HEK293 (cell line): ENCODE measurements around the gene PEX14.
A peak's percentile ranks its signal among the peaks of the same experiment; 100 is the strongest.

Experiments used
- CTCF ChIA-PET: fragments of 350-600 bp; formaldehyde crosslinking; extraction: SDS; loops from one replicate; lab custom pipeline; 2021; ENCODE audit warnings: antibody characterized with exemption; lab: Yijun Ruan, JAX
- POLR2A ChIA-PET: fragments of 300-600 bp; formaldehyde crosslinking; extraction: SDS; loops from one replicate; lab custom pipeline; 2020; ENCODE audit warnings: antibody characterized with exemption, inconsistent platforms; lab: Yijun Ruan, JAX
- H3K27ac ChIP-seq: fragments of 200-500 bp; sonication (Bioruptor generic); 2 replicates; pipeline ENCODE4 v1.5.1; 2014; ENCODE audit warnings: low read depth, low read length, control low read depth, inconsistent platforms; ENCODE audit errors: extremely low read depth
- H3K36me3 ChIP-seq, 2 experiments: fragments of 200-500 bp in 1 of 2; sonication (Bioruptor generic) in 1 of 2; 1 replicate in 1 of 2; 2 replicates in 1 of 2; pipeline ENCODE4 v1.5.1; 2014 to 2017; ENCODE audit warnings: inconsistent platforms in 2 of 2, low read length in 2 of 2; ENCODE audit not compliant: control insufficient read depth in 2 of 2, insufficient read depth in 1 of 2
- H3K4me1 ChIP-seq: fragments of 200-500 bp; sonication (Bioruptor generic); 2 replicates; pipeline ENCODE4 v1.5.1; 2014; ENCODE audit warnings: mild to moderate bottlenecking, low read length, inconsistent platforms; ENCODE audit not compliant: control insufficient read depth, insufficient read depth
- H3K4me3 ChIP-seq: 2 replicates; pipeline ENCODE4 v1.5.1; 2011; ENCODE audit warnings: low read depth, mild to moderate bottlenecking, control low read depth, low read length, moderate library complexity
- H3K9me3 ChIP-seq: fragments of 200-500 bp; sonication (Bioruptor generic); 2 replicates; pipeline ENCODE4 v1.5.1; 2014; ENCODE audit warnings: low read depth, low read length, inconsistent platforms; ENCODE audit not compliant: control insufficient read depth, insufficient read depth
- EGR2 ChIP-seq: fragments of 450-650 bp; formaldehyde crosslinking; IDR thresholded peaks from 2 replicates; pipeline ENCODE4 v1.5.1; 2016; ENCODE audit warnings: low read depth, missing biosample characterization, missing genetic modification characterization
- HOXD13 ChIP-seq: sonication (generic); formaldehyde crosslinking; IDR thresholded peaks from 2 replicates; pipeline ENCODE4 v1.8.0; 2022; ENCODE audit warnings: missing genetic modification reagents, borderline replicate concordance
- KLF1 ChIP-seq: fragments of 450-650 bp; formaldehyde crosslinking; IDR thresholded peaks from 2 replicates; pipeline ENCODE4 v1.5.1; 2016; ENCODE audit warnings: missing biosample characterization, missing genetic modification characterization
- KLF17 ChIP-seq: fragments of 450-650 bp; formaldehyde crosslinking; IDR thresholded peaks from 2 replicates; pipeline ENCODE4 v1.5.1; 2016; ENCODE audit warnings: missing biosample characterization, missing genetic modification characterization
- MEIS1 ChIP-seq: sonication (generic); formaldehyde crosslinking; IDR thresholded peaks from 2 replicates; pipeline ENCODE4 v1.8.1; 2022; ENCODE audit warnings: missing genetic modification reagents, mild to moderate bottlenecking, borderline replicate concordance
- SETDB1 ChIP-seq: IDR thresholded peaks from one replicate; pipeline ENCODE4 v1.6.1; 2017; ENCODE audit warnings: mild to moderate bottlenecking, low read length, moderate library complexity, mixed read lengths; ENCODE audit not compliant: insufficient read length
- SP2 ChIP-seq: fragments of 450-650 bp; formaldehyde crosslinking; IDR thresholded peaks from 2 replicates; pipeline ENCODE4 v1.5.1; 2016; ENCODE audit warnings: missing biosample characterization, missing genetic modification characterization
- ZBTB17 ChIP-seq: fragments of 450-650 bp; formaldehyde crosslinking; IDR thresholded peaks from 2 replicates; pipeline ENCODE4 v1.5.1; 2016; ENCODE audit warnings: missing biosample characterization, missing genetic modification characterization
- ZBTB48 ChIP-seq: fragments of 450-650 bp; formaldehyde crosslinking; IDR thresholded peaks from 2 replicates; pipeline ENCODE4 v1.5.1; 2016; ENCODE audit warnings: missing biosample characterization, missing genetic modification characterization
- ZEB2 ChIP-seq: fragments of 450-650 bp; formaldehyde crosslinking; IDR thresholded peaks from 2 replicates; pipeline ENCODE4 v1.5.1; 2016; ENCODE audit warnings: missing biosample characterization, missing genetic modification characterization
- ZFHX2 ChIP-seq: fragments of 450-650 bp; formaldehyde crosslinking; conservative IDR thresholded peaks from 2 replicates; pipeline ENCODE4 v1.5.1; 2016; ENCODE audit warnings: missing biosample characterization, missing genetic modification characterization
- ZFP69B ChIP-seq: fragments of 450-650 bp; formaldehyde crosslinking; IDR thresholded peaks from 2 replicates; pipeline ENCODE4 v1.5.1; 2016; ENCODE audit warnings: missing biosample characterization, missing genetic modification characterization
- ZNF114 ChIP-seq: fragments of 450-650 bp; formaldehyde crosslinking; IDR thresholded peaks from 2 replicates; pipeline ENCODE4 v1.5.0; 2017; ENCODE audit warnings: missing biosample characterization, missing genetic modification characterization
- ZNF132 ChIP-seq: fragments of 450-650 bp; formaldehyde crosslinking; IDR thresholded peaks from 2 replicates; pipeline ENCODE4 v1.5.1; 2017; ENCODE audit warnings: missing biosample characterization, missing genetic modification characterization, borderline replicate concordance
- ZNF146 ChIP-seq: fragments of 450-650 bp; formaldehyde crosslinking; IDR thresholded peaks from 2 replicates; pipeline ENCODE4 v1.5.1; 2016; ENCODE audit warnings: missing biosample characterization, missing genetic modification characterization
- ZNF169 ChIP-seq: fragments of 450-650 bp; formaldehyde crosslinking; IDR thresholded peaks from 2 replicates; pipeline ENCODE4 v1.5.1; 2016; ENCODE audit warnings: missing biosample characterization, missing genetic modification characterization
- ZNF184 ChIP-seq: fragments of 450-650 bp; IDR thresholded peaks from 2 replicates; pipeline ENCODE4 v1.5.1; 2018; ENCODE audit warnings: missing biosample characterization, mild to moderate bottlenecking, missing genetic modification characterization
- ZNF19 ChIP-seq: fragments of 450-650 bp; formaldehyde crosslinking; IDR thresholded peaks from 2 replicates; pipeline ENCODE4; 2016; ENCODE audit warnings: missing biosample characterization, missing genetic modification characterization, low read depth
- ZNF202 ChIP-seq: fragments of 450-650 bp; formaldehyde crosslinking; IDR thresholded peaks from 2 replicates; pipeline ENCODE4 v1.5.1; 2016; ENCODE audit warnings: missing biosample characterization, missing genetic modification characterization, borderline replicate concordance
- ZNF214 ChIP-seq: fragments of 450-650 bp; formaldehyde crosslinking; IDR thresholded peaks from 2 replicates; pipeline ENCODE4 v1.5.1; 2017; ENCODE audit warnings: missing biosample characterization, mild to moderate bottlenecking, missing genetic modification characterization, borderline replicate concordance
- ZNF311 ChIP-seq: fragments of 450-650 bp; formaldehyde crosslinking; IDR thresholded peaks from 2 replicates; pipeline ENCODE4 v1.5.1; 2017; ENCODE audit warnings: missing biosample characterization, missing genetic modification characterization, borderline replicate concordance
- ZNF341 ChIP-seq: fragments of 450-650 bp; formaldehyde crosslinking; IDR thresholded peaks from 2 replicates; pipeline ENCODE4; 2016; ENCODE audit warnings: low read depth, missing biosample characterization, missing genetic modification characterization
- ZNF350 ChIP-seq: fragments of 450-650 bp; formaldehyde crosslinking; IDR thresholded peaks from 2 replicates; pipeline ENCODE4 v1.5.0; 2017; ENCODE audit warnings: missing biosample characterization, mild to moderate bottlenecking, missing genetic modification characterization
- ZNF37A ChIP-seq: fragments of 450-650 bp; IDR thresholded peaks from 2 replicates; pipeline ENCODE4 v1.5.1; 2018; ENCODE audit warnings: missing biosample characterization, missing genetic modification characterization
- ZNF391 ChIP-seq: fragments of 450-650 bp; formaldehyde crosslinking; IDR thresholded peaks from 2 replicates; pipeline ENCODE4 v1.5.1; 2016; ENCODE audit warnings: low read depth, missing biosample characterization, missing genetic modification characterization, borderline replicate concordance
- ZNF473 ChIP-seq: fragments of 450-650 bp; formaldehyde crosslinking; IDR thresholded peaks from 2 replicates; pipeline ENCODE4 v1.5.1; 2017; ENCODE audit warnings: missing biosample characterization, missing genetic modification characterization
- ZNF530 ChIP-seq: fragments of 450-650 bp; formaldehyde crosslinking; IDR thresholded peaks from 2 replicates; pipeline ENCODE4 v1.5.1; 2016; ENCODE audit warnings: low read depth, missing biosample characterization, missing genetic modification characterization
- ZNF558 ChIP-seq: fragments of 450-650 bp; formaldehyde crosslinking; IDR thresholded peaks from 2 replicates; pipeline ENCODE4 v1.5.1; 2016; ENCODE audit warnings: missing biosample characterization, missing genetic modification characterization
- ZNF585B ChIP-seq: fragments of 450-650 bp; formaldehyde crosslinking; IDR thresholded peaks from 2 replicates; pipeline ENCODE4 v1.5.1; 2016; ENCODE audit warnings: missing biosample characterization, missing genetic modification characterization
- ZNF664 ChIP-seq: fragments of 450-650 bp; formaldehyde crosslinking; IDR thresholded peaks from 2 replicates; pipeline ENCODE4 v1.5.1; 2016; ENCODE audit warnings: missing biosample characterization, missing genetic modification characterization
- ZNF768 ChIP-seq: fragments of 450-650 bp; formaldehyde crosslinking; IDR thresholded peaks from 2 replicates; pipeline ENCODE4 v1.5.1; 2018; ENCODE audit warnings: missing biosample characterization, mild to moderate bottlenecking, missing genetic modification characterization
- ZNF792 ChIP-seq: fragments of 450-650 bp; formaldehyde crosslinking; IDR thresholded peaks from 2 replicates; pipeline ENCODE4 v1.5.1; 2016; ENCODE audit warnings: missing biosample characterization, missing genetic modification characterization
- ZNF837 ChIP-seq: fragments of 450-650 bp; formaldehyde crosslinking; IDR thresholded peaks from 2 replicates; pipeline ENCODE4 v1.5.1; 2016; ENCODE audit warnings: missing biosample characterization, missing genetic modification characterization
- ZNF843 ChIP-seq: fragments of 450-650 bp; formaldehyde crosslinking; IDR thresholded peaks from 2 replicates; pipeline ENCODE4 v1.5.1; 2016; ENCODE audit warnings: missing biosample characterization, missing genetic modification characterization
- TF ChIP-seq, protein P1 (sequence below): fragments of 450-650 bp; formaldehyde crosslinking; IDR thresholded peaks from 2 replicates; pipeline ENCODE4 v1.5.1; 2017; ENCODE audit warnings: missing biosample characterization, mild to moderate bottlenecking, missing genetic modification characterization, moderate library complexity
- TF ChIP-seq, protein P2 (sequence below): fragments of 450-650 bp; formaldehyde crosslinking; IDR thresholded peaks from 2 replicates; pipeline ENCODE4 v1.5.1; 2017; ENCODE audit warnings: missing biosample characterization, missing genetic modification characterization

The PEX14 gene

GRCh38 chr1:10528066-10529014 is 53.6 kb downstream of the PEX14 start:
- POLR2A ChIA-PET = interaction anchor here (0.5 to 1.0 kb wide), 3 partner anchors 161 to 339 kb away, joined by 3 to 4 read pairs (median 3); no protein-coding TSS in a partner anchor
- CTCF ChIA-PET = interaction anchor here (0.6 to 2.7 kb wide), 13 partner anchors 8 to 791 kb away, joined by 3 to 22 read pairs (median 3); no protein-coding TSS in a partner anchor
- H3K36me3 ChIP-seq = no peaks in the 10 kb centered on the region
- H3K4me3 ChIP-seq = no peak overlapping the region
- no peaks in the 10 kb centered on the region for H3K9me3 ChIP-seq
- H3K4me1 ChIP-seq = no peaks in the 10 kb centered on the region
- H3K27ac ChIP-seq = no peak overlapping the region
- TF ChIP-seq EGR2 (tag by site-specific recombination) = no peak
- TF ChIP-seq SETDB1 = no peak
- no peak for TF ChIP-seq ZNF311
- TF ChIP-seq ZNF214 = no peak
- TF ChIP-seq ZBTB48 (tag by site-specific recombination) = peak; percentile 82
- 0 out of 2 replicates have a peak, but pooled peaks have one; percentile 69 for TF ChIP-seq ZNF184 (tag by site-specific recombination)
- TF ChIP-seq ZNF37A = no peak
- TF ChIP-seq, protein P1, sequence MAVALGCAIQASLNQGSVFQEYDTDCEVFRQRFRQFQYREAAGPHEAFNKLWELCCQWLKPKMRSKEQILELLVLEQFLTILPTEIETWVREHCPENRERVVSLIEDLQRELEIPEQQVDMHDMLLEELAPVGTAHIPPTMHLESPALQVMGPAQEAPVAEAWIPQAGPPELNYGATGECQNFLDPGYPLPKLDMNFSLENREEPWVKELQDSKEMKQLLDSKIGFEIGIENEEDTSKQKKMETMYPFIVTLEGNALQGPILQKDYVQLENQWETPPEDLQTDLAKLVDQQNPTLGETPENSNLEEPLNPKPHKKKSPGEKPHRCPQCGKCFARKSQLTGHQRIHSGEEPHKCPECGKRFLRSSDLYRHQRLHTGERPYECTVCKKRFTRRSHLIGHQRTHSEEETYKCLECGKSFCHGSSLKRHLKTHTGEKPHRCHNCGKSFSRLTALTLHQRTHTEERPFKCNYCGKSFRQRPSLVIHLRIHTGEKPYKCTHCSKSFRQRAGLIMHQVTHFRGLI (tag by site-specific recombination) = no peak
- TF ChIP-seq ZNF530 (tag by site-specific recombination) = no peak
- no peak for TF ChIP-seq MEIS1 (CRISPR knock-in tag)
- TF ChIP-seq ZBTB17 (tag by site-specific recombination) = peak; percentile 53
- peak; percentile 92 for TF ChIP-seq KLF17 (tag by site-specific recombination)
- no peak for TF ChIP-seq ZNF473 (tag by site-specific recombination)
- no peak for TF ChIP-seq ZNF114 (tag by site-specific recombination)
- TF ChIP-seq ZNF837 (tag by site-specific recombination) = no peak
- TF ChIP-seq ZNF585B = no peak
- no peak for TF ChIP-seq ZNF768 (tag by site-specific recombination)
- no peak for TF ChIP-seq SP2 (tag by site-specific recombination)
- no peak for TF ChIP-seq ZNF792 (tag by site-specific recombination)
- TF ChIP-seq HOXD13 = peak; percentile 8; the same call in 1 of the 2 replicates
- TF ChIP-seq, protein P2, sequence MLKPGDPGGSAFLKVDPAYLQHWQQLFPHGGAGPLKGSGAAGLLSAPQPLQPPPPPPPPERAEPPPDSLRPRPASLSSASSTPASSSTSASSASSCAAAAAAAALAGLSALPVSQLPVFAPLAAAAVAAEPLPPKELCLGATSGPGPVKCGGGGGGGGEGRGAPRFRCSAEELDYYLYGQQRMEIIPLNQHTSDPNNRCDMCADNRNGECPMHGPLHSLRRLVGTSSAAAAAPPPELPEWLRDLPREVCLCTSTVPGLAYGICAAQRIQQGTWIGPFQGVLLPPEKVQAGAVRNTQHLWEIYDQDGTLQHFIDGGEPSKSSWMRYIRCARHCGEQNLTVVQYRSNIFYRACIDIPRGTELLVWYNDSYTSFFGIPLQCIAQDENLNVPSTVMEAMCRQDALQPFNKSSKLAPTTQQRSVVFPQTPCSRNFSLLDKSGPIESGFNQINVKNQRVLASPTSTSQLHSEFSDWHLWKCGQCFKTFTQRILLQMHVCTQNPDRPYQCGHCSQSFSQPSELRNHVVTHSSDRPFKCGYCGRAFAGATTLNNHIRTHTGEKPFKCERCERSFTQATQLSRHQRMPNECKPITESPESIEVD (tag by site-specific recombination) = peak; percentile 40; the same call in 1 of the 2 replicates
- TF ChIP-seq ZEB2 (tag by site-specific recombination) = peak; percentile 95
- TF ChIP-seq KLF1 (tag by site-specific recombination) = 0 out of 2 replicates have a peak, but pooled peaks have one; percentile 19
- no peak for TF ChIP-seq ZNF19 (tag by site-specific recombination)
- 0 out of 2 replicates have a peak, but pooled peaks have one; percentile 37 for TF ChIP-seq ZNF558 (tag by site-specific recombination)
- peak; percentile 73 for TF ChIP-seq ZFP69B (tag by site-specific recombination)
- TF ChIP-seq ZNF843 (tag by site-specific recombination) = peak; percentile 42; the same call in 1 of the 2 replicates
- no peak for TF ChIP-seq ZNF146 (tag by site-specific recombination)
- no peak for TF ChIP-seq ZFHX2 (tag by site-specific recombination)
- TF ChIP-seq ZNF350 (tag by site-specific recombination) = no peak
- TF ChIP-seq ZNF132 = no peak
- TF ChIP-seq ZNF664 (tag by site-specific recombination) = no peak
- no peak for TF ChIP-seq ZNF169 (tag by site-specific recombination)
- no peak for TF ChIP-seq ZNF341
- peak; percentile 88; the same call in 1 of the 2 replicates for TF ChIP-seq ZNF391 (tag by site-specific recombination)
- no peak for TF ChIP-seq ZNF202 (tag by site-specific recombination)
